ENCODE data around the gene ANKMY1. TPM values are rescaled to one million over a fixed set of nuclear protein-coding genes. Genes with fewer than 3 reads are reported as not detected.

The ANKMY1 gene
- total RNA-seq, 2 experiments from 2014 or later, result 13.3 to 15.9 TPM

DNA sequence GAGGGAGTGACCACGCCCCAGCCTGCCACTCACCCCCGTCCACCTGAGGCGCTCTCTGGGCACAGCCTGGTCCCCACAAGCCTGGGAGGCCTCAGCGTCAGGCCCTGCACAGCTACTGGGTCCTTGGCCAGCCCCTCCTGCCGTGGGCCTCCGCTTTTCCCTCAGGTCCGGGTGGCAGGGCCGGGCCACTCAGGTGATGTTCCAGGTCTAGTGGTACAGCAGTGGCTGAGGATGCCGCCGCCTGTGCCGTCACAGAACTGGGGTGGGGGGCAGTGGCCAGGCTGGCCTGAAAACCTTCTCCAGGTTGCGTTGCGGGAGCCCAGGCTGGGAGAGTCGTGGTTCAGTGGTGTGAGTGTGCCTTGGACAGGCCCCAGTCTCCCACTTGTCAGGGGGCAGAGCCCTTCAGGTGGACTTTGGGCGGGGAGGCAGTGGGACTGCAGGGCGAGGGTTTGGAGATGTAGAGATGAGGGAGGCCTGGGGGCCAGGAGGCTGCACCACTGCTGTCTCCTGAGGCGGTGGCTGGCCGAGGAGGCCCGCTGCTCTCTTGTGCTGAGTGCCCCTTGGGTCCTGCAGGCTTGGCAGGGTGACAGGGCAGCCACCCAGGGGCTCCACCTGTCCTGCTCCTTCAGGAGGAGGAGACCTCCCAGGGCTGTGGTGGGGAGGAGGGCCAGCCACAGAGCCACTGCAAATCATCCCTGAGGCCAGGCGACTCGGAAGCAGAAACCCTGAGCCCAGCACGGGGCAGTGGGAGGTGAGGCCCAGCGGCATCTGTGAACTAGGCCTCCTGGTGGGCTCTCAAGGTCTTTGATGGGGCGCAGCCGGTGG is 114.7 kb downstream of the ANKMY1 start:
- H3K4me1 Mint-ChIP-seq, result no peaks in the 10 kb centered on the region
- no peak for DNase-seq
- H3K36me3 Mint-ChIP-seq, result no peaks in the 10 kb centered on the region
- H3K27ac Mint-ChIP-seq, result no peak overlapping the region
- H3K9me3 Mint-ChIP-seq, result no peaks in the 10 kb centered on the region
- H3K27me3 Mint-ChIP-seq, result peaks cover 6% of the 10 kb centered on the region
- H3K4me3 Mint-ChIP-seq, result no peak overlapping the region

DNA sequence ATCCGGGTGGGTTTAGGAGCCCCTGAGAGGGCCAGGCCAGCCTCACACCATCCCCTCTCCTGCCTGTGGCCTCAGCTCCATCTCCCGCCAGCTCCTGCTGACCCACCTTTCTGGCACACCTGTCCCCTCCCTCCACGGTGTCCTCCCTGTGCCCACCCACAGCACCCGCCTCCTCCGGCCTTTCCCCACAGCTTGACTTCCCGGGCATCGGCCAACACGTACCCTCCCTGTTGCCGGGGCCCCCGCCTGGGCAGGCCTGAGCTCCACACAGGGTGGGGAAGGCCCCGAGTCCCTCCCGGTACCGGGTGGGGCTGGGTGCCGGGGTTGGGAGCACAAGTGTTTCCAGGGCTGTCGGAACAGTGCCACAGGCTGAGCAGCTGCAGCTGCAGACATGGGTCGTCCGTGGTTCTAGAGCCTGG is 115.8 kb downstream of the ANKMY1 start:
- H3K4me1 Mint-ChIP-seq, result no peaks in the 10 kb centered on the region
- H3K9me3 Mint-ChIP-seq, result no peaks in the 10 kb centered on the region
- H3K4me3 Mint-ChIP-seq, result no peak overlapping the region
- H3K27ac Mint-ChIP-seq, result no peak overlapping the region
- DNase-seq, result no peak
- peaks cover 16% of the 10 kb centered on the region for H3K27me3 Mint-ChIP-seq
- H3K36me3 Mint-ChIP-seq, result no peaks in the 10 kb centered on the region

GRCh38 chr2:240441326-240441992 is 116.3 kb downstream of the ANKMY1 start:
- no peak overlapping the region for H3K4me3 Mint-ChIP-seq
- no peak overlapping the region for H3K27ac Mint-ChIP-seq
- DNase-seq, result no peak
- H3K9me3 Mint-ChIP-seq, result no peaks in the 10 kb centered on the region
- peaks cover 19% of the 10 kb centered on the region for H3K27me3 Mint-ChIP-seq
- no peaks in the 10 kb centered on the region for H3K36me3 Mint-ChIP-seq
- H3K4me1 Mint-ChIP-seq, result no peaks in the 10 kb centered on the region

GRCh38 chr2:240440704-240441320 is 117.0 kb downstream of the ANKMY1 start:
- no peak for DNase-seq
- Mint-ChIP-seq H3K27me3 (peaks cover 21% of the 10 kb centered on the region), H3K36me3 (no peaks in the 10 kb centered on the region), H3K4me1 (no peaks in the 10 kb centered on the region), H3K9me3 (no peaks in the 10 kb centered on the region), H3K27ac (no peak overlapping the region), H3K4me3 (no peak overlapping the region)

DNA sequence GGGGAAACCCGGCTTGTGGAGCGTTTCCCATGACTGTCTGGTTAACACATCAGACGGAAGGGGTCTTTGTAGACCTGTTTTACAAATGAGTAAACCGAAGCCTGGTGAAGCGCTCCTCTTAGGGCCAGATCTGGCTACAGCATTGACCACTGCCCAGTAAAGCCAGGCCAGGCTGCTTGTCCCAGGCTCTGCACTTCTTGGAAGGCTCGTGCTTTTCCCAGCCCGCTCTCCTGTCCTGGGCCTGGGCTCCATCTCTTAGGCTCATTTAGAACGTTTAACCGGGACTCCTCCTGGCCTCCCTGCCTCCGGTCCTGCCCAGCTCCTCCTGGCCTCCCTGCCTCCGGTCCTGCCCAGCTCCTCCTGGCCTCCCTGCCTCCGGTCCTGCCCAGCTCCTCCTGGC is 117.5 kb downstream of the ANKMY1 start:
- peaks cover 21% of the 10 kb centered on the region for H3K27me3 Mint-ChIP-seq
- H3K27ac Mint-ChIP-seq, result no peak overlapping the region
- no peak for DNase-seq
- H3K4me1 Mint-ChIP-seq, result no peaks in the 10 kb centered on the region
- H3K36me3 Mint-ChIP-seq, result no peaks in the 10 kb centered on the region
- H3K9me3 Mint-ChIP-seq, result no peaks in the 10 kb centered on the region
- H3K4me3 Mint-ChIP-seq, result no peak overlapping the region

DNA sequence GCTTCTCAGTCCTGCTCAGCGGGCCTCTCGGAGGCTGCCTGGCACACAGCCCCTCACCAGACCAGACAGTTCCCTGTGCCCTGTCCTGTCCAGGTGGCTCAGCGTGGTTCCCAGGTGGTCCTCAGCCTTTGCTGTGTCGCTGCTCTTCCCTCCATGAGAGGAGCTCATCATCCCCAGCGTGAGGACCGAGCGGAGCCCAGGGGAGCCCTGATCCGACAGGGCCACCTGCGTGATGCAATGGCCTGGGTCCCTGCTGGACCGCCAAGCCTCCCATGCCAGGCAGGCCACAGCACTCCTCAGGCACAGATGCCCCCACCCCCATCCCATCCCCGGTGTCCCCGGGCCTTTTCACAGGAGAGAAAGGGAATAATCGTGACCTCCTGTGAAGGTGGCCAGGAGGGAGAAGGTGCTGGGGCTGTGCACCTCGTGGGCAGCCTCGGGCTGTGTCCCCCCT is 118.1 kb downstream of the ANKMY1 start:
- DNase-seq, result no peak
- peaks cover 21% of the 10 kb centered on the region for H3K27me3 Mint-ChIP-seq
- no peaks in the 10 kb centered on the region for H3K9me3 Mint-ChIP-seq
- H3K36me3 Mint-ChIP-seq, result no peaks in the 10 kb centered on the region
- peaks cover under 1% of the 10 kb centered on the region for H3K4me1 Mint-ChIP-seq
- no peak overlapping the region for H3K27ac Mint-ChIP-seq
- H3K4me3 Mint-ChIP-seq, result no peak overlapping the region

DNA sequence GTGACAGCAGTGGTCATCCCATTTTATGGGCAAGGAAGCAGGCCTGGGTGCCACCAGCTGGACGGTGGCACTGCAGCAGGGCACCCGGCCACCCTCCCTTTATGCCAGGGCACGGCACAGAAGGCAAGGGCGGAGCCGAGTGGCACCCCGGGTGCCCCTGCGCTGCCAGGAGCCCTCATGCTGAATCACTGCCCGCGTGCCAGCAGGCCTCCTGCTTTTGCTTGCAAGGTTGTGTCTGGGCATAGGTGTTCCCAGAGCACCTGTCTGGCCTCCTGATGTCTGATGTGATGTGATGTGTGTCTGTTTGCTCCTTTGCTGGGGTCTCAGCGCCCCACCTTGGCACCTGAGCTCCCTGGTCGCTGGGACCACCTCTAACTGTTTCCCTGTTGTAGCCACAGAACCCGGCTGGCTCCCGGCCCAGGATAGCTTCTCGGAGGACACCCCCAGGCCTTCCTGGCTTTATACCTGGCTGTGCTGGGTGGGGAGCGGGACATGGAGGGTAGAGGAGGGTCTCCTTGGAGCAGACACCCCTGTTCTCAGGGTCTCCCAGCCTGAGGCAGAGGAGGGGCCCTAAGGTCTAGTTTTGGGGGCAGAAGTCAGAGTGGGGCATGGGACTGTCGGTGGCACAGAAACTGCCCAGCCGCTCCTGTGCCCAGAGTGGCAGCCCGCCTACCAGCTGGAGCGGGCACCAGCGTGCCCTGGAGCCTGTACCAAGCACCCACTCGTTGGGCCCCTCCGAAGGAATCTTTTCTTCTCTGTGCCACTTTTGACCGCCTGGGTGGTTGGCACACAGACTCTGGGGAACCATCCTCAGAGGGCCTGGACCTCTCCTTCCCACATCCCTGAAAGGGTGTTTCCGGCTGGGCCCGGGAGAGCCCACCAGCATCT is 118.7 kb downstream of the ANKMY1 start:
- DNase-seq, result no peak
- H3K27me3 Mint-ChIP-seq, result peaks cover 21% of the 10 kb centered on the region
- H3K36me3 Mint-ChIP-seq, result no peaks in the 10 kb centered on the region
- H3K27ac Mint-ChIP-seq, result no peak overlapping the region
- peaks cover 3% of the 10 kb centered on the region for H3K4me1 Mint-ChIP-seq
- H3K4me3 Mint-ChIP-seq, result no peak overlapping the region
- no peaks in the 10 kb centered on the region for H3K9me3 Mint-ChIP-seq

- Mint-ChIP-seq H3K9me3 (no peaks in the 10 kb centered on the region), H3K36me3 (no peaks in the 10 kb centered on the region), H3K4me3 (no peak overlapping the region), H3K27ac (no peak overlapping the region), H3K4me1 (peaks cover 7% of the 10 kb centered on the region), H3K27me3 (peaks cover 23% of the 10 kb centered on the region)
- DNase-seq, result peak; percentile 69
Measured at GRCh38 chr2:240437861-240438809, 119.7 kb downstream of the ANKMY1 start.

DNA sequence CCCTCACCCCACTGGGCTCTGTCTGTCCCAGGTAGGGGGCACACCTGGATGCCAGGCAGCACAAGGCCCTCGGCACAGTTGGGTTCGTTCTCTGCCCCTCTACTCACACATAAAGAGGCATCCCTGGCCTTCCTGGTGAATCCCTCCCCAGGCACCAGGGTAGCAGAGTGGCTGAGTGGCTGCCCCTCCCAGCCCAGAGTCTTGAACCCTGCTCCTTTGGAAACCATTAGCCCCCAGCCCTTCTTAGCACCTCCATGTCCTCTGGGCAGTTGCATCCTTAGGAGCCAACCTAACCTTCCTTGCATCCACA is 120.3 kb downstream of the ANKMY1 start:
- Mint-ChIP-seq H3K36me3 (no peaks in the 10 kb centered on the region), H3K4me1 (peaks cover 7% of the 10 kb centered on the region), H3K27ac (no peak overlapping the region), H3K9me3 (no peaks in the 10 kb centered on the region), H3K4me3 (no peak overlapping the region), H3K27me3 (peaks cover 25% of the 10 kb centered on the region)
- DNase-seq, result no peak

- H3K4me3 Mint-ChIP-seq, result peak overlapping the region; percentile 56
- DNase-seq, result no peak
Measured at GRCh38 chr2:240436683-240437550, 120.9 kb downstream of the ANKMY1 start.

DNA sequence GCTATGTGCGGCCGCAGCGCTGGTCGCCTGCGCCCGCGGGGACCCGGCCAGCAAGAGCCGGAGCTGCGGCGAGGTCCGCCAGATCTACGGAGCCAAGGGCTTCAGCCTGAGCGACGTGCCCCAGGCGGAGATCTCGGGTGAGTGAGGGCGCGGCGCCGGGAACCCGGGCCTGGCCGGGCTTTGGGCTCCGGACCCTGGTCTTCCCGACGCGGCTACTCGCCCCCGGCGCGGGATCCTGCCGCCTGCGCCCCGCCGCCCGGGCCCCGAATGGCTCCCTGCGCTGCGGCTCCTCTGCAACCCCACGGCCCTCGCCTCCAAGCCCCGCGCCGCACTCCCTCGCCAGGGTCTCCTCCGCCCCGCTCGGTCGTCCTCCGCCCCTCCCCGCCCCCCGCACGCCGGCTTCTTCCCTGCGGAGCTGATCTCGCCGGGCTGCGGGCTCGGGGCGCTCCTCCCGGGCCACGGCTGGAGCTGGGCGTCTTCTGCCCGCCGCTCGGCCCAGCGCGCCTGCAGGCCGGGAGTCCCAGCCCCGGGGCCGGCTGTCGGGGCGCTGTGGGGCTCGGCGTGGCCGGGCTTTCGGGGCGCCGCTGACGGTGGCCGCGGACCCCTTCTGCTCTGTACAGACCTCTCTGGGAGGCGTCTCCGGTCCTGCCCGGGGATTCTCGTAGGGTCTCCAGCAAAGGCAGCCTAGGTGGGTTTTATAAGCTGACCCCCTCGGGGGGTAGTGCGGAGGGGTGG is 121.7 kb downstream of the ANKMY1 start:
- no peak overlapping the region for H3K27ac Mint-ChIP-seq
- H3K36me3 Mint-ChIP-seq, result no peaks in the 10 kb centered on the region
- H3K27me3 Mint-ChIP-seq, result peaks cover 25% of the 10 kb centered on the region
- no peak for DNase-seq
- peaks cover 7% of the 10 kb centered on the region for H3K4me1 Mint-ChIP-seq
- H3K9me3 Mint-ChIP-seq, result no peaks in the 10 kb centered on the region
- H3K4me3 Mint-ChIP-seq, result peak overlapping the region; percentile 56

More at GRCh38 chr2:240436683-240437550, 120.9 kb downstream of the ANKMY1 start:
- Mint-ChIP-seq H3K9me3 (no peaks in the 10 kb centered on the region), H3K27ac (no peak overlapping the region), H3K4me1 (peaks cover 7% of the 10 kb centered on the region), H3K27me3 (peaks cover 25% of the 10 kb centered on the region), H3K36me3 (no peaks in the 10 kb centered on the region)

DNA sequence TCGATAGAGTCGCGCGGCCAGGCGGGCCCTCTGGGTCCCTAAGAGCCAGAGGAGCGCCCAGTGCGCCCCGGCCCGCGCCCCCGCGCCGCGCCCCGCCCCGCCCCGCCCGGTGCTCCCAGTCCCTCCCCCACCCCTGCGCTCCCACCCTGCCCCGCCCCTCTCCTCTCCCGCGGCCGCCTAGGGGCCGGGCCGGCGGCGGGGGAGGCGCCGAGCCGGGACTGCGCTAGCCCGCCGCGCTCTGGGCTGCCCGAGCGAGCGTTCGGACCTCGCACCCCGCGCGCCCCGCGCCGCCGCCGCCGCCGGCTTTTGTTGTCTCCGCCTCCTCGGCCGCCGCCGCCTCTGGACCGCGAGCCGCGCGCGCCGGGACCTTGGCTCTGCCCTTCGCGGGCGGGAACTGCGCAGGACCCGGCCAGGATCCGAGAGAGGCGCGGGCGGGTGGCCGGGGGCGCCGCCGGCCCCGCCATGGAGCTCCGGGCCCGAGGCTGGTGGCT is 122.3 kb downstream of the ANKMY1 start, which contains the start of gene GPC1:
Gene GPC1, plus strand, starts transcription at position 207 of the 491 bp plus-strand sequence. Its CDS starts 256 bp downstream, at position 463.
- Mint-ChIP-seq H3K4me1 (peaks cover 7% of the 10 kb centered on the region), H3K4me3 (peak within 1 kb of the TSS; percentile 79), H3K27ac (no peak within 1 kb of the TSS), H3K9me3 (no peaks in the 10 kb centered on the region), H3K36me3 (no peaks in the 10 kb centered on the region), H3K27me3 (peaks cover 25% of the 10 kb centered on the region)
- peak; percentile 56 for DNase-seq

All from activated naive CD8-positive, alpha-beta T cell treated with anti-CD3 and anti-CD28 coated beads for 36 hours (primary cell).